ENCODE results near the gene AMBRA1. TPM values are rescaled to one million over a fixed set of nuclear protein-coding genes. Genes with fewer than 3 reads are reported as not detected.

AMBRA1 gene
- polyA plus RNA-seq, 1 donor from 2014 or later = 34.5 TPM

DNA sequence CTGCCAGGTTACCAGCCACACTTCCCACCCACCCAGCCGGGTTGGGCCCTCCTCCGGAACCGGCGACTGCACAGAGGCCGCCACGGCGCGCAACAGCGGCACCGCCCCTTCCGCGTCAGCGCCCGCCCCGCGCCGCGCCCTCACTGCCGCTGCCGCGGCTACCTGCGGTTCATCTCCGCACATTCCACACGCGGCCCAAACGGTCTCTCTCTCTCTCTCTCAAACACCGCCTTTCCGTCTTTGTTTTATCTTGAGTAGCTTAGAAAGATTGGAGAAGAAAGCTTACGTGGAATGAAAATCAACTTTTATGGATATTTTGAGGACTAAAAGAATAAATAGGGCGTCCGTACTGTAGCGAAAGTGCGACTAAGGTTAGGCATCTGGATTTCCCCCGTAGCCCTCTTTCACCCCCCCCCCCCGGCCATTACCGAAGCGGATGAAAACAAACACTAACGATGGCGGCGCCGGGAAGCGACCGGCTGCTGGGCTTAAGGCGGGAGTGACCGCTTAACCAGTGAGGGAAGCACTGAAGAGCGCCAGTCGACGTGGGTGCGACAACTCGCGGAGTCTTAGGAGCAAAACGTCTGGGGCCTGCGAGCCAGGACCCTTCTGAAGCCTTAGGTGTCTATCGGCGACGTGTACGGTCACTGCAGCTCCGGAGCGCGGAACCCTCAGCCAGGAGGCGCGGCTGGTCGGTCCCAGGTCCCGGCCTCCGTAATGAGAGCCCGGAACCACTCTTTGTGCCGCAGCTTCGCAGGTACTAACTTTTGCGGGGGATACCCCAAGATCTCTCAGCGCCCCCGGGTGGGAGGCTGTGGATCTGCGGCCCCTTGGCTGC, 23.5 kb upstream of the AMBRA1 start, which contains the start of the genes ATG13 and HARBI1:
ATG13 (plus strand) TSS at position 420 of the 838 bp plus-strand sequence. CDS start 26,739 bp downstream, outside the sequence.
HARBI1 (minus strand) TSS at position 94 of the 838 bp plus-strand sequence. CDS start 990 bp downstream, outside the sequence.
- H3K27me3 ChIP-seq (ENCODE audit: insufficient read depth, low read depth, low read length) = no peaks in the 10 kb centered on the region
- peaks cover 27% of the 10 kb centered on the region for H3K79me2 ChIP-seq (replicated peaks; ENCODE audit: insufficient read depth, low read length)
- H2AFZ ChIP-seq (ENCODE audit: low read depth, low read length) = peak within 1 kb of the TSS; percentile 90
- H4K20me1 ChIP-seq (ENCODE audit: insufficient read depth) = no peaks in the 10 kb centered on the region
- H3K4me2 ChIP-seq (ENCODE audit: low read length) = peak within 1 kb of the TSS; percentile 100
- H3K36me3 ChIP-seq (ENCODE audit: insufficient read depth, low read length) = no peaks in the 10 kb centered on the region
- H3F3A ChIP-seq (ENCODE audit: insufficient read depth, low read length, poor library complexity, severe bottlenecking) = no peaks in the 10 kb centered on the region
- no peaks in the 10 kb centered on the region for H3K9me2 ChIP-seq (ENCODE audit: insufficient read depth, low read length)
- TF ChIP-seq EP300 (conservative IDR thresholded peaks at IDR 0.05; ENCODE audit: poor library complexity, severe bottlenecking) = peak; percentile 99
- peak; percentile 69 for TF ChIP-seq MXI1 (conservative IDR thresholded peaks at IDR 0.05; ENCODE audit: poor library complexity, severe bottlenecking)
- TF ChIP-seq, protein P1, sequence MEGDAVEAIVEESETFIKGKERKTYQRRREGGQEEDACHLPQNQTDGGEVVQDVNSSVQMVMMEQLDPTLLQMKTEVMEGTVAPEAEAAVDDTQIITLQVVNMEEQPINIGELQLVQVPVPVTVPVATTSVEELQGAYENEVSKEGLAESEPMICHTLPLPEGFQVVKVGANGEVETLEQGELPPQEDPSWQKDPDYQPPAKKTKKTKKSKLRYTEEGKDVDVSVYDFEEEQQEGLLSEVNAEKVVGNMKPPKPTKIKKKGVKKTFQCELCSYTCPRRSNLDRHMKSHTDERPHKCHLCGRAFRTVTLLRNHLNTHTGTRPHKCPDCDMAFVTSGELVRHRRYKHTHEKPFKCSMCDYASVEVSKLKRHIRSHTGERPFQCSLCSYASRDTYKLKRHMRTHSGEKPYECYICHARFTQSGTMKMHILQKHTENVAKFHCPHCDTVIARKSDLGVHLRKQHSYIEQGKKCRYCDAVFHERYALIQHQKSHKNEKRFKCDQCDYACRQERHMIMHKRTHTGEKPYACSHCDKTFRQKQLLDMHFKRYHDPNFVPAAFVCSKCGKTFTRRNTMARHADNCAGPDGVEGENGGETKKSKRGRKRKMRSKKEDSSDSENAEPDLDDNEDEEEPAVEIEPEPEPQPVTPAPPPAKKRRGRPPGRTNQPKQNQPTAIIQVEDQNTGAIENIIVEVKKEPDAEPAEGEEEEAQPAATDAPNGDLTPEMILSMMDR (IDR thresholded peaks at IDR 0.05; ENCODE audit: poor library complexity, severe bottlenecking) = peak; percentile 90
- peak; percentile 51 for TF ChIP-seq TAF1 (IDR thresholded peaks at IDR 0.05; ENCODE audit: low read depth)
- TF ChIP-seq, protein P2, sequence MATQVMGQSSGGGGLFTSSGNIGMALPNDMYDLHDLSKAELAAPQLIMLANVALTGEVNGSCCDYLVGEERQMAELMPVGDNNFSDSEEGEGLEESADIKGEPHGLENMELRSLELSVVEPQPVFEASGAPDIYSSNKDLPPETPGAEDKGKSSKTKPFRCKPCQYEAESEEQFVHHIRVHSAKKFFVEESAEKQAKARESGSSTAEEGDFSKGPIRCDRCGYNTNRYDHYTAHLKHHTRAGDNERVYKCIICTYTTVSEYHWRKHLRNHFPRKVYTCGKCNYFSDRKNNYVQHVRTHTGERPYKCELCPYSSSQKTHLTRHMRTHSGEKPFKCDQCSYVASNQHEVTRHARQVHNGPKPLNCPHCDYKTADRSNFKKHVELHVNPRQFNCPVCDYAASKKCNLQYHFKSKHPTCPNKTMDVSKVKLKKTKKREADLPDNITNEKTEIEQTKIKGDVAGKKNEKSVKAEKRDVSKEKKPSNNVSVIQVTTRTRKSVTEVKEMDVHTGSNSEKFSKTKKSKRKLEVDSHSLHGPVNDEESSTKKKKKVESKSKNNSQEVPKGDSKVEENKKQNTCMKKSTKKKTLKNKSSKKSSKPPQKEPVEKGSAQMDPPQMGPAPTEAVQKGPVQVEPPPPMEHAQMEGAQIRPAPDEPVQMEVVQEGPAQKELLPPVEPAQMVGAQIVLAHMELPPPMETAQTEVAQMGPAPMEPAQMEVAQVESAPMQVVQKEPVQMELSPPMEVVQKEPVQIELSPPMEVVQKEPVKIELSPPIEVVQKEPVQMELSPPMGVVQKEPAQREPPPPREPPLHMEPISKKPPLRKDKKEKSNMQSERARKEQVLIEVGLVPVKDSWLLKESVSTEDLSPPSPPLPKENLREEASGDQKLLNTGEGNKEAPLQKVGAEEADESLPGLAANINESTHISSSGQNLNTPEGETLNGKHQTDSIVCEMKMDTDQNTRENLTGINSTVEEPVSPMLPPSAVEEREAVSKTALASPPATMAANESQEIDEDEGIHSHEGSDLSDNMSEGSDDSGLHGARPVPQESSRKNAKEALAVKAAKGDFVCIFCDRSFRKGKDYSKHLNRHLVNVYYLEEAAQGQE (IDR thresholded peaks at IDR 0.05; ENCODE audit: borderline replicate concordance) = peak; percentile 72
- no peak for TF ChIP-seq EZH2 (IDR thresholded peaks at IDR 0.05; ENCODE audit: borderline replicate concordance, insufficient read depth, low read length, poor library complexity, severe bottlenecking)
- peak; percentile 73 for TF ChIP-seq SMC3 (conservative IDR thresholded peaks at IDR 0.05; ENCODE audit: poor library complexity)
- peak; percentile 81 for TF ChIP-seq POLR2AphosphoS5 (IDR thresholded peaks at IDR 0.05)
- TF ChIP-seq RAD21 (conservative IDR thresholded peaks at IDR 0.05) = peak; percentile 68
- peak within 1 kb of the TSS; percentile 89 for H3K27ac ChIP-seq (ENCODE audit: low read length)
- H3K9me3 ChIP-seq (ENCODE audit: low read length) = no peaks in the 10 kb centered on the region
- H3K9ac ChIP-seq (ENCODE audit: low read length) = peak within 1 kb of the TSS; percentile 85
- H3K4me3 ChIP-seq (ENCODE audit: low read length) = peak within 1 kb of the TSS; percentile 72

DNA sequence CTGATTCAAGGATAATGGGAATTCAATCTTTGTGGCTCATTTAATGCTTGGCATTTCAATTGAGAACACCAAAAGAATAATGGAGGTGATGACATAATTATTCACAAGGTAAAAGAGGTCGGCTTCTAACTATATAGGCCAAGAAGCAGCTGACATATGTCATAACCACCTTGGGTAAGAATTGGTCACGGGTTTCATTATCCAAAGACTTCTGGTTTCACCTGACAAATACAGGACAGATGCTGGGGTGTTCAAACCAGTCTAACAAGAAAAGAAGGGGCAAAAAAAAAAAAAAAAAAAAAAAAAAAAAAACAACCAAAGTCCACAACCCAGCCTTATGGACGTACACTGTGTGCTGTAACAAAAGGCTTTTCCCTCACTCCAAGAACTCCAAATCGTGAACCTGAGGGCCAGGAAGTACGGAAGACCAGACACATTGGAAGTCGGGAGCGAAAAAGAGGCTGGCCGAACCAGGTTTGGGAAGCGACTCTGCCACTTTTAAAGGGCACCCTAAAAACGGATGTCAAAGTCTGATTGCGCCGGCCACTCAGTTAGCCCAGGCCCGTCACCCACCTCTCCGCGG, 22.8 kb upstream of the AMBRA1 start:
- Histone ChIP-seq H3K36me3 (ENCODE audit: insufficient read depth, low read length) (no peaks in the 10 kb centered on the region), H4K20me1 (ENCODE audit: insufficient read depth) (no peaks in the 10 kb centered on the region), H3F3A (ENCODE audit: insufficient read depth, low read length, poor library complexity, severe bottlenecking) (no peaks in the 10 kb centered on the region), H3K4me2 (ENCODE audit: low read length) (peak overlapping the region; percentile 100), H3K27me3 (ENCODE audit: insufficient read depth, low read depth, low read length) (no peaks in the 10 kb centered on the region), H3K4me3 (ENCODE audit: low read length) (peak overlapping the region; percentile 72), H3K79me2 (replicated peaks; ENCODE audit: insufficient read depth, low read length) (peaks cover 27% of the 10 kb centered on the region), H3K9me2 (ENCODE audit: insufficient read depth, low read length) (no peaks in the 10 kb centered on the region), H2AFZ (ENCODE audit: low read depth, low read length) (peak overlapping the region; percentile 90), H3K27ac (ENCODE audit: low read length) (peak overlapping the region; percentile 89), H3K9me3 (ENCODE audit: low read length) (no peaks in the 10 kb centered on the region), H3K9ac (ENCODE audit: low read length) (peak overlapping the region; percentile 85)
- TF ChIP-seq EZH2 (IDR thresholded peaks at IDR 0.05; ENCODE audit: borderline replicate concordance, insufficient read depth, low read length, poor library complexity, severe bottlenecking) (no peak), SMC3 (conservative IDR thresholded peaks at IDR 0.05; ENCODE audit: poor library complexity) (peak; percentile 8), TAF1 (IDR thresholded peaks at IDR 0.05; ENCODE audit: low read depth) (peak; percentile 3), EP300 (conservative IDR thresholded peaks at IDR 0.05; ENCODE audit: poor library complexity, severe bottlenecking) (no peak), RAD21 (conservative IDR thresholded peaks at IDR 0.05) (peak; percentile 19), POLR2AphosphoS5 (IDR thresholded peaks at IDR 0.05) (no peak), MXI1 (conservative IDR thresholded peaks at IDR 0.05; ENCODE audit: poor library complexity, severe bottlenecking) (no peak)
- TF ChIP-seq, protein P2 (IDR thresholded peaks at IDR 0.05; ENCODE audit: borderline replicate concordance) = peak; percentile 7
- TF ChIP-seq, protein P1 (IDR thresholded peaks at IDR 0.05; ENCODE audit: poor library complexity, severe bottlenecking) = no peak

All from neural cell (in vitro differentiated cells).